ENCODE data around the gene MAPT. TPM values are rescaled to one million over a fixed set of nuclear protein-coding genes. Genes with fewer than 3 reads are reported as not detected.

The MAPT gene
- polyA plus RNA-seq, 2 donors, result 4.5 to 4.7 TPM

DNA sequence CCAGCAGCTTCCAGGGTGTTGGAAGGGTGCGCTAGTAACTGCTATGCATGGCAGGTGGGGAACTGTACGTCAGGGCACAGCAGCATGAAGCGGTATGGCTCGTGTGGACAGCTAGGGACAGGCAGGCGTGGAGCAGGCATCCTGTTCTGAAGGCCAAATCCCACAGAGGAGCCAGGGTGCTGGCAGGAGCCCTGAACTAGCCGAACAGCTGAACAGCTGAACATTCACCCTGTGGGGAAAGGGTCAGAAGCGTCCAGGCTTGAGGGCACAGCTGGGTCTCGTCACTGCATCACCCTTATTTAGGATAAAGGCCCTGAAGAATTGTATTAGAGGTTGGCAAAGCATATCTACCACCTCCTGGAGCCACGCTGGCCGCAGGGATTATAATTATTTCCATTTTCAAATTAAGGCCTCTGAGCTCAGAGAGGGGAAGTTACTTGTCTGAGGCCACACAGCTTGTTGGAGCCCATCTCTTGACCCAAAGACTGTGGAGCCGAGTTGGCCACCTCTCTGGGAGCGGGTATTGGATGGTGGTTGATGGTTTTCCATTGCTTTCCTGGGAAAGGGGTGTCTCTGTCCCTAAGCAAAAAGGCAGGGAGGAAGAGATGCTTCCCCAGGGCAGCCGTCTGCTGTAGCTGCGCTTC is 101.4 kb downstream of the MAPT start:
- Histone ChIP-seq H3K36me3 (ENCODE audit: control insufficient read depth in 2 of 2, insufficient read depth in 2 of 2, low read length in 1 of 2) (no peaks in the 10 kb centered on the region), H3K27me3 (ENCODE audit: control insufficient read depth in 1 of 2, insufficient read depth in 2 of 2, low read length in 2 of 2) (no peaks in the 10 kb centered on the region), H3K4me3 (ENCODE audit: low read depth in 1 of 2, low read length in 2 of 2) (no peak overlapping the region), H3K27ac (ENCODE audit: low read depth in 2 of 2, low read length in 1 of 2) (no peak overlapping the region), H3K9me3 (ENCODE audit: control insufficient read depth in 2 of 2, insufficient read depth in 1 of 2, low read depth in 1 of 2, low read length in 1 of 2) (no peaks in the 10 kb centered on the region), H3K4me1 (ENCODE audit: control insufficient read depth in 2 of 2, insufficient read depth in 2 of 2, low read length in 1 of 2) (peaks cover 0 to 2% of the 10 kb centered on the region in 2 donors)
- 83 to 86% methylated on average over 14 of the region's 14 CpGs for WGBS, 2 donors

DNA sequence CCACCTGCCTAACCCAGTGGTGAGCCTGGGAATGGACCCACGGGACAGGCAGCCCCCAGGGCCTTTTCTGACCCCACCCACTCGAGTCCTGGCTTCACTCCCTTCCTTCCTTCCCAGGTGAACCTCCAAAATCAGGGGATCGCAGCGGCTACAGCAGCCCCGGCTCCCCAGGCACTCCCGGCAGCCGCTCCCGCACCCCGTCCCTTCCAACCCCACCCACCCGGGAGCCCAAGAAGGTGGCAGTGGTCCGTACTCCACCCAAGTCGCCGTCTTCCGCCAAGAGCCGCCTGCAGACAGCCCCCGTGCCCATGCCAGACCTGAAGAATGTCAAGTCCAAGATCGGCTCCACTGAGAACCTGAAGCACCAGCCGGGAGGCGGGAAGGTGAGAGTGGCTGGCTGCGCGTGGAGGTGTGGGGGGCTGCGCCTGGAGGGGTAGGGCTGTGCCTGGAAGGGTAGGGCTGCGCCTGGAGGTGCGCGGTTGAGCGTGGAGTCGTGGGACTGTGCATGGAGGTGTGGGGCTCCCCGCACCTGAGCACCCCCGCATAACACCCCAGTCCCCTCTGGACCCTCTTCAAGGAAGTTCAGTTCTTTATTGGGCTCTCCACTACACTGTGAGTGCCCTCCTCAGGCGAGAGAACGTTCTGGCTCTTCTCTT is 102.1 kb downstream of the MAPT start:
- peaks cover 0 to 2% of the 10 kb centered on the region in 2 donors for H3K4me1 ChIP-seq (ENCODE audit: control insufficient read depth in 2 of 2, insufficient read depth in 2 of 2, low read length in 1 of 2)
- H3K27me3 ChIP-seq (ENCODE audit: control insufficient read depth in 1 of 2, insufficient read depth in 2 of 2, low read length in 2 of 2), result no peaks in the 10 kb centered on the region
- 81% methylated on average over 31 of the region's 31 CpGs for WGBS, 2 donors
- H3K4me3 ChIP-seq (ENCODE audit: low read depth in 1 of 2, low read length in 2 of 2), result no peak overlapping the region
- H3K9me3 ChIP-seq (ENCODE audit: control insufficient read depth in 2 of 2, insufficient read depth in 1 of 2, low read depth in 1 of 2, low read length in 1 of 2), result no peaks in the 10 kb centered on the region
- no peak overlapping the region for H3K27ac ChIP-seq (ENCODE audit: low read depth in 2 of 2, low read length in 1 of 2)
- no peaks in the 10 kb centered on the region for H3K36me3 ChIP-seq (ENCODE audit: control insufficient read depth in 2 of 2, insufficient read depth in 2 of 2, low read length in 1 of 2)

DNA sequence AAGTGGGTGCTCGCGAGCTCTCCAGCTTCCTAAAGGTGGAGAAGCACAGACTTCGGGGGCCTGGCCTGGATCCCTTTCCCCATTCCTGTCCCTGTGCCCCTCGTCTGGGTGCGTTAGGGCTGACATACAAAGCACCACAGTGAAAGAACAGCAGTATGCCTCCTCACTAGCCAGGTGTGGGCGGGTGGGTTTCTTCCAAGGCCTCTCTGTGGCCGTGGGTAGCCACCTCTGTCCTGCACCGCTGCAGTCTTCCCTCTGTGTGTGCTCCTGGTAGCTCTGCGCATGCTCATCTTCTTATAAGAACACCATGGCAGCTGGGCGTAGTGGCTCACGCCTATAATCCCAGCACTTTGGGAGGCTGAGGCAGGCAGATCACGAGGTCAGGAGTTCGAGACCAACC is 102.8 kb downstream of the MAPT start:
- H3K4me1 ChIP-seq (ENCODE audit: control insufficient read depth in 2 of 2, insufficient read depth in 2 of 2, low read length in 1 of 2), result peaks cover 0 to 2% of the 10 kb centered on the region in 2 donors
- no peak overlapping the region for H3K27ac ChIP-seq (ENCODE audit: low read depth in 2 of 2, low read length in 1 of 2)
- no peak overlapping the region for H3K4me3 ChIP-seq (ENCODE audit: low read depth in 1 of 2, low read length in 2 of 2)
- H3K9me3 ChIP-seq (ENCODE audit: control insufficient read depth in 2 of 2, insufficient read depth in 1 of 2, low read depth in 1 of 2, low read length in 1 of 2), result no peaks in the 10 kb centered on the region
- no peaks in the 10 kb centered on the region for H3K36me3 ChIP-seq (ENCODE audit: control insufficient read depth in 2 of 2, insufficient read depth in 2 of 2, low read length in 1 of 2)
- H3K27me3 ChIP-seq (ENCODE audit: control insufficient read depth in 1 of 2, insufficient read depth in 2 of 2, low read length in 2 of 2), result no peaks in the 10 kb centered on the region
- WGBS, 2 donors, result 84 to 89% methylated on average over 13 of the region's 13 CpGs

DNA sequence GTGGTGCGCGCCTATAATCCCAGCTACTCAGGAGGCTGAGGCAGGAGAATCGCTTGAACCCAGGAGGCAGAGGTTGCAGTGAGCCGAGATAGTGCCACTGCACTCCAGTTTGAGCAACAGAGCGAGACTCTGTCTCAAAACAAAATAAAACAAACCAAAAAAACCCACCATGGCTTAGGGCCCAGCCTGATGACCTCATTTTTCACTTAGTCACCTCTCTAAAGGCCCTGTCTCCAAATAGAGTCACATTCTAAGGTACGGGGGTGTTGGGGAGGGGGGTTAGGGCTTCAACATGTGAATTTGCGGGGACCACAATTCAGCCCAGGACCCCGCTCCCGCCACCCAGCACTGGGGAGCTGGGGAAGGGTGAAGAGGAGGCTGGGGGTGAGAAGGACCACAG is 103.3 kb downstream of the MAPT start:
- Histone ChIP-seq H3K4me3 (ENCODE audit: low read depth in 1 of 2, low read length in 2 of 2) (no peak overlapping the region), H3K9me3 (ENCODE audit: control insufficient read depth in 2 of 2, insufficient read depth in 1 of 2, low read depth in 1 of 2, low read length in 1 of 2) (no peaks in the 10 kb centered on the region), H3K36me3 (ENCODE audit: control insufficient read depth in 2 of 2, insufficient read depth in 2 of 2, low read length in 1 of 2) (no peaks in the 10 kb centered on the region), H3K27ac (ENCODE audit: low read depth in 2 of 2, low read length in 1 of 2) (no peak overlapping the region), H3K27me3 (ENCODE audit: control insufficient read depth in 1 of 2, insufficient read depth in 2 of 2, low read length in 2 of 2) (no peaks in the 10 kb centered on the region), H3K4me1 (ENCODE audit: control insufficient read depth in 2 of 2, insufficient read depth in 2 of 2, low read length in 1 of 2) (no peaks in the 10 kb centered on the region)
- 85% methylated on average over 9 of the region's 9 CpGs for WGBS, 2 donors

DNA sequence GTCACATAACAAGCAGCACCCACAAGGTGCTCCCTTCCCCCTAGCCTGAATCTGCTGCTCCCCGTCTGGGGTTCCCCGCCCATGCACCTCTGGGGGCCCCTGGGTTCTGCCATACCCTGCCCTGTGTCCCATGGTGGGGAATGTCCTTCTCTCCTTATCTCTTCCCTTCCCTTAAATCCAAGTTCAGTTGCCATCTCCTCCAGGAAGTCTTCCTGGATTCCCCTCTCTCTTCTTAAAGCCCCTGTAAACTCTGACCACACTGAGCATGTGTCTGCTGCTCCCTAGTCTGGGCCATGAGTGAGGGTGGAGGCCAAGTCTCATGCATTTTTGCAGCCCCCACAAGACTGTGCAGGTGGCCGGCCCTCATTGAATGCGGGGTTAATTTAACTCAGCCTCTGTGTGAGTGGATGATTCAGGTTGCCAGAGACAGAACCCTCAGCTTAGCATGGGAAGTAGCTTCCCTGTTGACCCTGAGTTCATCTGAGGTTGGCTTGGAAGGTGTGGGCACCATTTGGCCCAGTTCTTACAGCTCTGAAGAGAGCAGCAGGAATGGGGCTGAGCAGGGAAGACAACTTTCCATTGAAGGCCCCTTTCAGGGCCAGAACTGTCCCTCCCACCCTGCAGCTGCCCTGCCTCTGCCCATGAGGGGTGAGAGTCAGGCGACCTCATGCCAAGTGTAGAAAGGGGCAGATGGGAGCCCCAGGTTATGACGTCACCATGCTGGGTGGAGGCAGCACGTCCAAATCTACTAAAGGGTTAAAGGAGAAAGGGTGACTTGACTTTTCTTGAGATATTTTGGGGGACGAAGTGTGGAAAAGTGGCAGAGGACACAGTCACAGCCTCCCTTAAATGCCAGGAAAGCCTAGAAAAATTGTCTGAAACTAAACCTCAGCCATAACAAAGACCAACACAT is 104.9 kb downstream of the MAPT start, which contains the start of gene STH:
Gene STH (plus strand): TSS at position 264 of the 913 bp plus-strand sequence. CDS start 30 bp downstream, at position 294.
- H3K4me3 ChIP-seq (ENCODE audit: low read depth in 1 of 2, low read length in 2 of 2), result no peak within 1 kb of the TSS
- no peaks in the 10 kb centered on the region for H3K36me3 ChIP-seq (ENCODE audit: control insufficient read depth in 2 of 2, insufficient read depth in 2 of 2, low read length in 1 of 2)
- no peak within 1 kb of the TSS for H3K27ac ChIP-seq (ENCODE audit: low read depth in 2 of 2, low read length in 1 of 2)
- H3K27me3 ChIP-seq (ENCODE audit: control insufficient read depth in 1 of 2, insufficient read depth in 2 of 2, low read length in 2 of 2), result no peaks in the 10 kb centered on the region
- peaks cover 2 to 4% of the 10 kb centered on the region in 2 donors for H3K4me1 ChIP-seq (ENCODE audit: control insufficient read depth in 2 of 2, insufficient read depth in 2 of 2, low read length in 1 of 2)
- H3K9me3 ChIP-seq (ENCODE audit: control insufficient read depth in 2 of 2, insufficient read depth in 1 of 2, low read depth in 1 of 2, low read length in 1 of 2), result no peaks in the 10 kb centered on the region
- 82 to 83% methylated on average over 8 of the region's 8 CpGs for WGBS, 2 donors

DNA sequence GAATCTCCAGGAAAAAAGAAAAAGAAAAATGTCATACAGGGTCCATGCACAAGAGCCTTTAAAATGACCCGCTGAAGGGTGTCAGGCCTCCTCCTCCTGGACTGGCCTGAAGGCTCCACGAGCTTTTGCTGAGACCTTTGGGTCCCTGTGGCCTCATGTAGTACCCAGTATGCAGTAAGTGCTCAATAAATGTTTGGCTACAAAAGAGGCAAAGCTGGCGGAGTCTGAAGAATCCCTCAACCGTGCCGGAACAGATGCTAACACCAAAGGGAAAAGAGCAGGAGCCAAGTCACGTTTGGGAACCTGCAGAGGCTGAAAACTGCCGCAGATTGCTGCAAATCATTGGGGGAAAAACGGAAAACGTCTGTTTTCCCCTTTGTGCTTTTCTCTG is 105.5 kb downstream of the MAPT start:
- H3K27ac ChIP-seq (ENCODE audit: low read depth in 2 of 2, low read length in 1 of 2), result no peak overlapping the region
- H3K4me1 ChIP-seq (ENCODE audit: control insufficient read depth in 2 of 2, insufficient read depth in 2 of 2, low read length in 1 of 2), result peaks cover 2 to 5% of the 10 kb centered on the region in 2 donors
- no peaks in the 10 kb centered on the region for H3K36me3 ChIP-seq (ENCODE audit: control insufficient read depth in 2 of 2, insufficient read depth in 2 of 2, low read length in 1 of 2)
- WGBS, 2 donors, result 62 to 65% methylated on average over 9 of the region's 9 CpGs
- no peak overlapping the region for H3K4me3 ChIP-seq (ENCODE audit: low read depth in 1 of 2, low read length in 2 of 2)
- H3K9me3 ChIP-seq (ENCODE audit: control insufficient read depth in 2 of 2, insufficient read depth in 1 of 2, low read depth in 1 of 2, low read length in 1 of 2), result no peaks in the 10 kb centered on the region
- H3K27me3 ChIP-seq (ENCODE audit: control insufficient read depth in 1 of 2, insufficient read depth in 2 of 2, low read length in 2 of 2), result no peaks in the 10 kb centered on the region

DNA sequence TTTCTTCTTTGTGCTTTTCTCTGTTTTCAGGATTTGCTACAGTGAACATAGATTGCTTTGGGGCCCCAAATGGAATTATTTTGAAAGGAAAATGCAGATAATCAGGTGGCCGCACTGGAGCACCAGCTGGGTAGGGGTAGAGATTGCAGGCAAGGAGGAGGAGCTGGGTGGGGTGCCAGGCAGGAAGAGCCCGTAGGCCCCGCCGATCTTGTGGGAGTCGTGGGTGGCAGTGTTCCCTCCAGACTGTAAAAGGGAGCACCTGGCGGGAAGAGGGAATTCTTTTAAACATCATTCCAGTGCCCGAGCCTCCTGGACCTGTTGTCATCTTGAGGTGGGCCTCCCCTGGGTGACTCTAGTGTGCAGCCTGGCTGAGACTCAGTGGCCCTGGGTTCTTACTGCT is 105.9 kb downstream of the MAPT start:
- Histone ChIP-seq H3K27me3 (ENCODE audit: control insufficient read depth in 1 of 2, insufficient read depth in 2 of 2, low read length in 2 of 2) (no peaks in the 10 kb centered on the region), H3K4me1 (ENCODE audit: control insufficient read depth in 2 of 2, insufficient read depth in 2 of 2, low read length in 1 of 2) (peaks cover 2 to 5% of the 10 kb centered on the region in 2 donors), H3K9me3 (ENCODE audit: control insufficient read depth in 2 of 2, insufficient read depth in 1 of 2, low read depth in 1 of 2, low read length in 1 of 2) (no peaks in the 10 kb centered on the region), H3K36me3 (ENCODE audit: control insufficient read depth in 2 of 2, insufficient read depth in 2 of 2, low read length in 1 of 2) (no peaks in the 10 kb centered on the region), H3K27ac (ENCODE audit: low read depth in 2 of 2, low read length in 1 of 2) (no peak overlapping the region), H3K4me3 (ENCODE audit: low read depth in 1 of 2, low read length in 2 of 2) (no peak overlapping the region)
- WGBS, 2 donors, result 50 to 67% methylated on average over 7 of the region's 7 CpGs

DNA sequence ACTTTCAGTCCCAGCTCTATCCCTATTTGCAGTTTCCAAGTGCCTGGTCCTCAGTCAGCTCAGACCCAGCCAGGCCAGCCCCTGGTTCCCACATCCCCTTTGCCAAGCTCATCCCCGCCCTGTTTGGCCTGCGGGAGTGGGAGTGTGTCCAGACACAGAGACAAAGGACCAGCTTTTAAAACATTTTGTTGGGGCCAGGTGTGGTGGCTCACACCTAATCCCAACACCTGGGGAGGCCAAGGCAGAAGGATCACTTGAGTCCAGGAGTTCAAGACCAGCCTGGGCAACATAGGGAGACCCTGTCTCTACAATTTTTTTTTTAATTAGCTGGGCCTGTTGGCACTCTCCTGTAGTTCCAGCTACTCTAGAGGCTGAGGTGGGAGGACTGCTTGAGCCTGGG is 106.4 kb downstream of the MAPT start:
- Histone ChIP-seq H3K27ac (ENCODE audit: low read depth in 2 of 2, low read length in 1 of 2) (peak overlapping the region in 1 of 2 donors; percentile 1), H3K4me3 (ENCODE audit: low read depth in 1 of 2, low read length in 2 of 2) (no peak overlapping the region), H3K9me3 (ENCODE audit: control insufficient read depth in 2 of 2, insufficient read depth in 1 of 2, low read depth in 1 of 2, low read length in 1 of 2) (no peaks in the 10 kb centered on the region), H3K36me3 (ENCODE audit: control insufficient read depth in 2 of 2, insufficient read depth in 2 of 2, low read length in 1 of 2) (no peaks in the 10 kb centered on the region), H3K4me1 (ENCODE audit: control insufficient read depth in 2 of 2, insufficient read depth in 2 of 2, low read length in 1 of 2) (peaks cover 2 to 5% of the 10 kb centered on the region in 2 donors), H3K27me3 (ENCODE audit: control insufficient read depth in 1 of 2, insufficient read depth in 2 of 2, low read length in 2 of 2) (no peaks in the 10 kb centered on the region)
- WGBS, 2 donors, result 43 to 55% methylated on average over 2 of the region's 2 CpGs

DNA sequence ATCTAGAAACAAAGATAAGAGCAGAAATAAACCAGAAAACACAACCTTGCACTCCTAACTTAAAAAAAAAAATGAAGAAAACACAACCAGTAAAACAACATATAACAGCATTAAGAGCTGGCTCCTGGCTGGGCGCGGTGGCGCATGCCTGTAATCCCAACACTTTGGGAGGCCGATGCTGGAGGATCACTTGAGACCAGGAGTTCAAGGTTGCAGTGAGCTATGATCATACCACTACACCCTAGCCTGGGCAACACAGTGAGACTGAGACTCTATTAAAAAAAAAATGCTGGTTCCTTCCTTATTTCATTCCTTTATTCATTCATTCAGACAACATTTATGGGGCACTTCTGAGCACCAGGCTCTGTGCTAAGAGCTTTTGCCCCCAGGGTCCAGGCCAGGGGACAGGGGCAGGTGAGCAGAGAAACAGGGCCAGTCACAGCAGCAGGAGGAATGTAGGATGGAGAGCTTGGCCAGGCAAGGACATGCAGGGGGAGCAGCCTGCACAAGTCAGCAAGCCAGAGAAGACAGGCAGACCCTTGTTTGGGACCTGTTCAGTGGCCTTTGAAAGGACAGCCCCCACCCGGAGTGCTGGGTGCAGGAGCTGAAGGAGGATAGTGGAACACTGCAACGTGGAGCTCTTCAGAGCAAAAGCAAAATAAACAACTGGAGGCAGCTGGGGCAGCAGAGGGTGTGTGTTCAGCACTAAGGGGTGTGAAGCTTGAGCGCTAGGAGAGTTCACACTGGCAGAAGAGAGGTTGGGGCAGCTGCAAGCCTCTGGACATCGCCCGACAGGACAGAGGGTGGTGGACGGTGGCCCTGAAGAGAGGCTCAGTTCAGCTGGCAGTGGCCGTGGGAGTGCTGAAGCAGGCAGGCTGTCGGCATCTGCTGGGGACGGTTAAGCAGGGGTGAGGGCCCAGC is 107.3 kb downstream of the MAPT start:
- 75 to 76% methylated on average over 13 of the region's 13 CpGs for WGBS, 2 donors
- no peak overlapping the region for H3K4me3 ChIP-seq (ENCODE audit: low read depth in 1 of 2, low read length in 2 of 2)
- no peaks in the 10 kb centered on the region for H3K36me3 ChIP-seq (ENCODE audit: control insufficient read depth in 2 of 2, insufficient read depth in 2 of 2, low read length in 1 of 2)
- no peaks in the 10 kb centered on the region for H3K27me3 ChIP-seq (ENCODE audit: control insufficient read depth in 1 of 2, insufficient read depth in 2 of 2, low read length in 2 of 2)
- H3K4me1 ChIP-seq (ENCODE audit: control insufficient read depth in 2 of 2, insufficient read depth in 2 of 2, low read length in 1 of 2), result peaks cover 2 to 5% of the 10 kb centered on the region in 2 donors
- H3K9me3 ChIP-seq (ENCODE audit: control insufficient read depth in 2 of 2, insufficient read depth in 1 of 2, low read depth in 1 of 2, low read length in 1 of 2), result no peaks in the 10 kb centered on the region
- no peak overlapping the region for H3K27ac ChIP-seq (ENCODE audit: low read depth in 2 of 2, low read length in 1 of 2)

All from esophagus (tissue), 2 donors.